Measurements from ENCODE around the gene EFCAB6.

EFCAB6 gene

DNA sequence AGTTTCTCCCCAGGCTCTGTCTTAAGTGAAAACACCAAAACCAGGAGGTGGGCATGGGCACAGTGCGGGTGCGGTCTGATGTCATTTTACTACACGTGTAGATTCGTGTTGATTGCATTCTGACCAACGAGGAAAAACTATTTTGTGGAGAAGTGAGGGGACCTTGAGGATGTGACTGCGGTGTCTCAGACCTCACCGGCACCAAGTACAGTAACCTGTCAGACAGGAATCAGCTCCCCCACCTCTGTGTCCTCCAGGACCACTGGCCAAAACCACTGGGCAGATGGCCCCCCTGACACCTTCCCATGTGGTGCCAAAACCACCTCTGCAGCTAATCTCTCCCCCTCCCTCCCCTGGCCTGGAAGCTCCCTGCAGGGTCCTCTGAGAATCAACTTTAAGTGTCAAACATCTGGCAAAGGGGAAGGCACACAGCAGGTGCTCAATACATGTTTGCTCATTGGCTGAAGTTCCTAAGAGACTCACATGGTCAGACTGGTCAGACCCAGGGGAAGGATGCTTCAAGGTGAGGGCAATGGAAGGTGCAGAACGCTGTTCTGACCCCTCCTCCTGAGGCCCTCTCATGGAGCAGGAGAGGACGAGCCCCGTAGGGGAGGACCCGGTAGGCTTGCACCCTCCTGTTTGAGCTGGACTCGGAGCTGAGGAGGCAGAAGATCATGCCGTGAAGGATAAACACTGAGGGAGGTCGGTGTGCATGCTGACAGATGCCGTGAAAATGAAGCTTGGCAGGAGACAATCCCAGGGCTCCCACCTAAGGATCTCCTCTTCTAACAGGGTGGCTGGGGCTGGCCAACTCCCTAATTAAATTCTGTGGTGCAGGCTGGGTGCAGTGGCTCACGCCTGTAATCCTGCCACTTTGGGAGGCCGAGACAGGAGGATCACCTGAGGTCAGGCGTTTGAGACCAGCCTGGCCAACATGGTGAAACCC, 270.4 kb downstream of the EFCAB6 start:
- DNase-seq (ENCODE audit: low read depth): no peak
- TF ChIP-seq, protein P1, sequence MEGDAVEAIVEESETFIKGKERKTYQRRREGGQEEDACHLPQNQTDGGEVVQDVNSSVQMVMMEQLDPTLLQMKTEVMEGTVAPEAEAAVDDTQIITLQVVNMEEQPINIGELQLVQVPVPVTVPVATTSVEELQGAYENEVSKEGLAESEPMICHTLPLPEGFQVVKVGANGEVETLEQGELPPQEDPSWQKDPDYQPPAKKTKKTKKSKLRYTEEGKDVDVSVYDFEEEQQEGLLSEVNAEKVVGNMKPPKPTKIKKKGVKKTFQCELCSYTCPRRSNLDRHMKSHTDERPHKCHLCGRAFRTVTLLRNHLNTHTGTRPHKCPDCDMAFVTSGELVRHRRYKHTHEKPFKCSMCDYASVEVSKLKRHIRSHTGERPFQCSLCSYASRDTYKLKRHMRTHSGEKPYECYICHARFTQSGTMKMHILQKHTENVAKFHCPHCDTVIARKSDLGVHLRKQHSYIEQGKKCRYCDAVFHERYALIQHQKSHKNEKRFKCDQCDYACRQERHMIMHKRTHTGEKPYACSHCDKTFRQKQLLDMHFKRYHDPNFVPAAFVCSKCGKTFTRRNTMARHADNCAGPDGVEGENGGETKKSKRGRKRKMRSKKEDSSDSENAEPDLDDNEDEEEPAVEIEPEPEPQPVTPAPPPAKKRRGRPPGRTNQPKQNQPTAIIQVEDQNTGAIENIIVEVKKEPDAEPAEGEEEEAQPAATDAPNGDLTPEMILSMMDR (IDR thresholded peaks at IDR 0.05; ENCODE audit: insufficient read depth, low read depth, low read length, missing control alignments): no peak

DNA sequence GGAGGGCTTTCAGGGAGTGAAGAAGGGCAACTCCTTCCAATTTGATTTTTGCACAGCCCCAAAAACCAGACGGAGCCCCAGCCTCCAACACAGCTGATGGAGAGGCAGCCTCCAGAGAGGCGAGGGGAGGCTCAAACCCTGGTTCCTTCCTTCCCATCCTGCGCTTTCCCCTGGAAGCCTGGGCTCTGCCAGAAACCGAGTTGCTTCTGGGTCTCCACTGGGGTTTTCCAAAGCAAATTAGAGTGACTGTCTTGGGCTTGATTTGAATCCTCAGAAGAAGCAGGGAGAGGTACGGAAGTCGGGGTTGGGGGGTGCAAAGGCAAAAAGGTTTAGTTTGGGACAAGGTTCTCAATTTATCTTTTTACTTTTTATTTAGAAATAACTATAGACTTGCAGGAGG, 271.1 kb downstream of the EFCAB6 start:
- TF ChIP-seq, protein P1 (IDR thresholded peaks at IDR 0.05; ENCODE audit: insufficient read depth, low read depth, low read length, missing control alignments): no peak
- DNase-seq (ENCODE audit: low read depth): no peak
- no peak overlapping the region for H3K4me3 ChIP-seq (ENCODE audit: low read depth, low read length)

More for the DNA sequence above, 270.4 kb downstream of the EFCAB6 start:
- H3K4me3 ChIP-seq (ENCODE audit: low read depth, low read length): no peak overlapping the region

DNA sequence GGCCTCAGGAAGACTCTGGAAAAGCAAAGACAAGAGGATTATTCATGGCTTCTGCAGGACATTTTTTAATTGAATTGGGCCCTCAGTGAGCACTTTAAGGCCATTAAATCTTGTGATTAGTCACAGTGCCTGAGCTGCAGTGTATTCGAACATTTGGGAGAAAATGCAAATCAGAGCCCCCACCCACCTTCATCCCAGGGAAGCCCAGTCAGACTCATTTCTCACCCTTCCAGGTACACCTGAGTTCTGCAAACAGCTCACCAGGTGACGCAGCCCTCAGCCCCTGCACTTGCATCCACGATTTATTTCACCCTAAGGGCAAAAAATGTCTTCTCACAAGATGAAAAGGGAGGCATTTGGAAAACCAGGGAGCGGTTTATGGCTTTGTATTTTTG, 271.6 kb downstream of the EFCAB6 start:
- DNase-seq (ENCODE audit: low read depth): no peak
- H3K4me3 ChIP-seq (ENCODE audit: low read depth, low read length): no peak overlapping the region
- TF ChIP-seq, protein P1 (IDR thresholded peaks at IDR 0.05; ENCODE audit: insufficient read depth, low read depth, low read length, missing control alignments): no peak

DNA sequence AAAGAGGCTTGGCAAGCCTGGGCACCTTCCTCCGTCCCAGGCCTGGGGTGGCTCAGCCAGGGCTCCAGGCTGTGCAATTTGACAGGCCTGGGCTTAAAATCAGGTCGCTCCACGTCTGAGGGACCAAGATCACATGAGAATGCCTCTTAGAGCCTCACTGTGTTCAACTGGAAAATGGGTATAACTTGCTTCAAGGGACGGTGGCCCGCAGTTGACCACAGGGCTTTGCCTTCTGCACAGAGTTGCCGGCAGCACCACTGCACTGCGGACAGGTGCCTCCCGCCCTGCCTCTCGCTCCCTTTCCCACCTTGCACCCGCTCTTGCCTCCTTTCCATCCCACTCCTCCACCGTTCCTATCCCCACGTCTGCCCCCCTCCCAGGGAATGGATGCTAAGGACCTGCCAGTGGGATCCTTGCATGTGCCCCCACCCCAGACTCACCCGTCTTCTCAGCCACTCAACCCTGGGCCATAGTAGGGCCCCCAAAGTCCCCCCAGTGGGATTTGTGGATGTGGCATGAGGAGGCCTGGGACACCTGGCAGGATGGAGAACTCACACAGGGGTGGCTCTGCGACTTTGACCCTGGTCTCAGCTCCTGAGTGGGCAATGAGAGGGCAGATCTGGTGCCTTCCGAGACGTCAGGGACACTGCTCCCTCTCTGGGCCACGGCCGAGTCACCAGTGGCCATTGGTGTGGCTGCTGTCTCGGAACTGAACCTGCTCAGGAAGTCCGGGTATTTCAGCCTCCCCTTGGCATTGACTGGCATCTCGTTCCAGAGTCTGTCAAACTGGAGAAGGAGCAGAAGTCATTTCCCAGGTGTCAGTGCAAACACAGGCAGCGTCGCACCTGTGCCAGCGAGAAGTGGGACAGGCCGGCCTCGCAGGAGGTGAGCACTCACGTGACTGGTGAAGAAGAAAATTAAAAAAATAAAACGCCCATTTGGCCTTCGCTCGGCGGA, 272.3 kb downstream of the EFCAB6 start:
- TF ChIP-seq, protein P1 (IDR thresholded peaks at IDR 0.05; ENCODE audit: insufficient read depth, low read depth, low read length, missing control alignments): no peak
- no peak for DNase-seq (ENCODE audit: low read depth)
- no peak overlapping the region for H3K4me3 ChIP-seq (ENCODE audit: low read depth, low read length)

DNA sequence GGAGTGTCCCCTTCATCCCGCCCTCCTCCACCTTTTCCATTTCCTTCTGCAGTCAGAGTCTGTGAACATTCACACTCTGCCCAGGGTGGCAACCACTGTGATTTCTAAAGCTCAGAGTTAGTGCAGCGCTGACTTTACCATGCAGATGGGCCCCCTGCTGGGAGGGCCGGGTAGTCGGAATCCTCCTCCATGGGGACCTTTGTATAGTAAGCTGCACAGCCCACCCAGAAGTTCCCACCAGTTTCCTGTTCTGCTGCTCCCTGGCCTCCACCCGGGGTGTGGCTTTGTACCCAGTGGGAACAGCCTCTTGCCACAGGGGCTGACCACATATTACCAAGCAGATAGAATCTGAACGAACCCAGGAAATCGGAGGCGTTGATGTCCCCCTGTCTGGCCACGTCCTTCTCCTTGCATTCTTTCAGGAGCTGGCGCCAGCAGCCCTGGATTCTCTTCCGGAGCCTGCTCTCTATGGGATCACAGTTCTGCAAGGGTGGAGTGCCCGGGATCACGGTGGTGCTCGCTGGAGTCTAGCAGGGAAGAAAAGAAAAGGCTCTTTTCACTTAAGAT, 275.0 kb downstream of the EFCAB6 start:
- TF ChIP-seq, protein P1 (IDR thresholded peaks at IDR 0.05; ENCODE audit: insufficient read depth, low read depth, low read length, missing control alignments): peak; percentile 8
- H3K4me3 ChIP-seq (ENCODE audit: low read depth, low read length): no peak overlapping the region
- DNase-seq (ENCODE audit: low read depth): no peak

DNA sequence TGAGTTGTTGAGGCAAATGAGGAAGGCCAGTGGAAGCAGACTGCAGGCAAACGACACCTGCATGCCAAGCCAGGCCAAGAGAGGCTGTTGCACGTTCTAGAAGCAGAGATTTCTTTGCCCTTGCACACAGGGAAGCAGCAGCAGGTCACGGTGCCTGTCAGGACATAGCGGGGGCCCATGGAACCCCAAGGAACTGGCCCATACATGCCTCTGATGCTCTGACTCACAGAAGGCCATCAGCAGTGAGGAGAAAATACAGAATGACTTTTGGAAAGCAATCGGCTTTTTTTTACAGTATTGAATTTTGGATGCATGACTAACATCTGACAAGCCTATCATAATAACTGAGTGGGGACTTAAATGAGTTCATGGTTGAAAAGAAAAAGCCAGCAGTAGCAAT, 276.4 kb downstream of the EFCAB6 start:
- H3K4me3 ChIP-seq (ENCODE audit: low read depth, low read length): no peak overlapping the region
- TF ChIP-seq, protein P1 (IDR thresholded peaks at IDR 0.05; ENCODE audit: insufficient read depth, low read depth, low read length, missing control alignments): no peak
- no peak for DNase-seq (ENCODE audit: low read depth)
